GM12878 (cell line): ENCODE data around the gene DNAAF5. TPM values are rescaled to one million over a fixed set of nuclear protein-coding genes. Genes with fewer than 3 reads are reported as not detected.
A peak's percentile ranks its signal among the peaks of the same experiment; 100 is the strongest.

Experiments used
- ATAC-seq: fragments of 200-7000 bp; cut with Tn5 transposase; 3 replicates; pipeline ENCODE4 v1.9.1; 2020; ENCODE audit warnings: mild to moderate bottlenecking, moderate library complexity
- BruUV-seq: library from RNA; stranded (reverse); fragments of 400-500 nt; replicated peaks from 2 replicates; lab custom pipeline; 2021; lab: Mats Ljungman, UMichigan
- CTCF ChIA-PET: fragments of 300-600 bp; sonication (Branson Sonifier 250); formaldehyde crosslinking; extraction: SDS; loops from one replicate; lab custom pipeline; 2021; ENCODE audit warnings: inconsistent platforms; lab: Yijun Ruan, JAX
- POLR2A ChIA-PET: fragments of 350-600 bp; formaldehyde crosslinking; extraction: SDS; loops from one replicate; lab custom pipeline; 2021; ENCODE audit warnings: inconsistent platforms; lab: Charles Lee
- RAD21 ChIA-PET: fragments of 300-600 bp; sonication (Branson Sonifier 250); formaldehyde crosslinking; loops from one replicate; lab custom pipeline; 2023; ENCODE audit warnings: antibody characterized with exemption; ENCODE audit not compliant: unreplicated experiment; lab: Charles Lee
- SMC1A ChIA-PET: fragments of 300-600 bp; sonication (Branson Sonifier 250); formaldehyde crosslinking; loops from one replicate; lab custom pipeline; 2023; ENCODE audit not compliant: unreplicated experiment, uncharacterized antibody; lab: Charles Lee
- DNase-seq: peaks from one replicate; pipeline ENCODE4 v3.0.0-alpha.2; 2011; ENCODE audit warnings: low read depth, low spot score
- FAIRE-seq: peaks from 3 replicates; lab custom pipeline; 2011; peaks lifted over from hg19 to GRCh38; lab: Jason Lieb, UNC
- H2AFZ ChIP-seq: 2 replicates; pipeline ENCODE4 v1.6.0; 2011; ENCODE audit warnings: low read depth, low read length, control low read depth; ENCODE audit not compliant: control insufficient read depth
- H3K27ac ChIP-seq: 2 replicates; pipeline ENCODE4 v1.5.1; 2011; ENCODE audit warnings: control low read depth; ENCODE audit not compliant: control insufficient read depth, insufficient read depth
- H3K27me3 ChIP-seq, 2 experiments: replicated peaks in 1 of 2; 2 replicates each; pipeline versions ENCODE4 v1.6.0 to v1.6.1; 2011; ENCODE audit warnings: low read length in 1 of 2; ENCODE audit not compliant: control insufficient read depth in 2 of 2, insufficient read depth in 2 of 2
- H3K36me3 ChIP-seq, 2 experiments: 2 replicates each; pipeline ENCODE4 v1.5.1; 2011; ENCODE audit warnings: low read length in 1 of 2; ENCODE audit not compliant: control insufficient read depth in 2 of 2, insufficient read depth in 2 of 2
- H3K4me1 ChIP-seq: 2 replicates; pipeline ENCODE4 v1.6.1; 2011; ENCODE audit warnings: mild to moderate bottlenecking, low read length, moderate library complexity, mixed read lengths; ENCODE audit not compliant: control insufficient read depth, insufficient read depth
- H3K4me2 ChIP-seq: 2 replicates; pipeline ENCODE4 v1.6.0; 2011; ENCODE audit warnings: control low read depth; ENCODE audit not compliant: control insufficient read depth, insufficient read depth
- H3K4me3 ChIP-seq: fragments of 200-600 bp; sonication (generic); 2 replicates; pipeline ENCODE4 v1.5.1; 2016
- H3K79me2 ChIP-seq: 2 replicates; pipeline ENCODE4 v1.6.0; 2011; ENCODE audit warnings: low read length; ENCODE audit not compliant: control insufficient read depth, insufficient read depth
- H3K9ac ChIP-seq: 2 replicates; pipeline ENCODE4 v1.8.0; 2011; ENCODE audit warnings: low read length, control low read depth, mixed read lengths; ENCODE audit not compliant: control insufficient read depth, insufficient read depth
- H3K9me3 ChIP-seq: replicated peaks from 3 replicates; pipeline ENCODE4 v1.5.1; 2011; ENCODE audit warnings: mild to moderate bottlenecking, low read length; ENCODE audit not compliant: control insufficient read depth, insufficient read depth
- H4K20me1 ChIP-seq: 2 replicates; pipeline ENCODE4 v1.6.0; 2011; ENCODE audit not compliant: control insufficient read depth, insufficient read depth
- GATAD2B ChIP-seq: fragments of 450-650 bp; conservative IDR thresholded peaks from 2 replicates; pipeline ENCODE4 v1.6.1; 2017; ENCODE audit warnings: low read depth, mild to moderate bottlenecking, moderate library complexity
- IKZF1 ChIP-seq: fragments of 450-650 bp; conservative IDR thresholded peaks from 2 replicates; pipeline ENCODE4 v1.6.1; 2017; ENCODE audit warnings: antibody characterized with exemption, mild to moderate bottlenecking
- MEF2B ChIP-seq: fragments of 450-650 bp; IDR thresholded peaks from 2 replicates; pipeline ENCODE4 v1.6.1; 2018; ENCODE audit warnings: mild to moderate bottlenecking, moderate library complexity; ENCODE audit not compliant: partially characterized antibody, poor library complexity, severe bottlenecking
- SUZ12 ChIP-seq: fragments of 200-600 bp; sonication (generic); IDR thresholded peaks from one replicate; pipeline ENCODE4 v1.6.1; 2018; ENCODE audit warnings: antibody characterized with exemption, mild to moderate bottlenecking; ENCODE audit not compliant: unreplicated experiment
- WGBS: methylation state at CpG from one replicate; pipeline ENCODE4 v1.1.6; 2016; ENCODE audit warnings: low lambda C conversion rate; ENCODE audit not compliant: insufficient replicate concordance, insufficient coverage; ENCODE audit errors: missing lambda C conversion rate; 5-methylcytosine and 5-hydroxymethylcytosine counted together
- in situ Hi-C: fragments of 300-500 bp; cut with MboI; formaldehyde crosslinking; loops from 9 replicates; pipeline ENCODE4 v1.14.3; 2018; ENCODE audit warnings: mixed read lengths
- intact Hi-C: fragments of 100-400 bp; cut with micrococcal nuclease; formaldehyde crosslinking; loops from one replicate; pipeline ENCODE4 v1.14.2; 2022; ENCODE audit not compliant: unreplicated experiment
- polyA plus RNA-seq, 11 experiments: library from polyadenylated mRNA; depleted of rRNA in 4 of 11; unstranded in 6 of 11; stranded (reverse) in 5 of 11; fragments of >200 nt; fragmentation: Nextera tagmentation in 4 of 11; fragmentation: Illumina TruSeq in 1 of 11; extraction: Ambion mirVana in 4 of 11; extraction: Trizol in 1 of 11; gene quantifications; 1 replicate in 1 of 11; 2 replicates in 10 of 11; pipeline versions ENCODE4 v1.2.1 to v1.2.3, GENCODE V29; 2011 to 2016; ENCODE audit warnings: inconsistent platforms in 2 of 11, missing spikeins in 2 of 11, low read depth in 1 of 11
- total RNA-seq, 4 experiments: library from RNA; depleted of rRNA in 3 of 4; stranded (reverse); fragments of >200 nt in 3 of 4; fragmentation: Illumina TruSeq in 1 of 4; extraction: Trizol in 1 of 4; gene quantifications; 2 replicates each; pipeline versions ENCODE4 v1.2.1 to v1.2.3, GENCODE V29; 2013 to 2021

The DNAAF5 gene
- total and polyA plus RNA-seq, 10 of the 15 experiments (the other 5 are each of a cell fraction or from before 2014, with no cell fraction given), result 1.8 to 38.3 (median 9.2) TPM

GRCh38 chr7:727806-728460 is 1.4 kb downstream of the DNAAF5 start:
- H4K20me1 ChIP-seq, result no peaks in the 10 kb centered on the region
- POLR2A ChIA-PET, result no interaction called here
- no peaks in the 10 kb centered on the region for H3K27me3 ChIP-seq
- H2AFZ ChIP-seq, result peak overlapping the region; percentile 50
- WGBS, result 43% methylated on average over 18 of the region's 21 CpGs
- no peaks in the 10 kb centered on the region; a peak in 2 of 4 replicates for H3K36me3 ChIP-seq
- peak overlapping the region; percentile 51 for H3K27ac ChIP-seq
- peak overlapping the region; percentile 65 for H3K9ac ChIP-seq
- TF ChIP-seq IKZF1, result peak; percentile 34; the same call in 1 of the 2 replicates
- no peak for TF ChIP-seq GATAD2B
- SMC1A ChIA-PET, result no interaction called here
- peaks cover 2% of the 10 kb centered on the region; the same call in 2 of the 3 replicates for H3K9me3 ChIP-seq
- no peak for FAIRE-seq
- CTCF ChIA-PET, result no interaction called here
- intact Hi-C loops (loop anchor here (2.0 kb wide), 1 partner anchor 125 kb away; no protein-coding TSS in a partner anchor), in situ Hi-C loops (no loop called here)
- peak overlapping the region; percentile 68 for H3K4me3 ChIP-seq
- H3K4me2 ChIP-seq, result peak overlapping the region; percentile 87
- ATAC-seq, result no peak
- H3K4me1 ChIP-seq, result peaks cover 14% of the 10 kb centered on the region
- no peak for DNase-seq
- RAD21 ChIA-PET, result interaction anchor here (1.0 to 1.5 kb wide), 3 partner anchors 124 to 406 kb away, joined by 3 to 4 read pairs (median 3); partner anchors contain the start of gene GET4
- no TSS peak for BruUV-seq
- H3K79me2 ChIP-seq, result peaks cover 26% of the 10 kb centered on the region

- ChIA-PET SMC1A (no interaction called here), RAD21 (interaction anchor here (1.0 to 1.5 kb wide), 3 partner anchors 124 to 407 kb away, joined by 3 to 4 read pairs (median 3); partner anchors contain the start of gene GET4), POLR2A (no interaction called here), CTCF (no interaction called here)
- Histone ChIP-seq H3K4me1 (peaks cover 14% of the 10 kb centered on the region), H3K27me3 (no peaks in the 10 kb centered on the region), H3K4me3 (peak overlapping the region; percentile 68; the same call in 1 of the 2 replicates), H4K20me1 (no peaks in the 10 kb centered on the region), H3K36me3 (no peaks in the 10 kb centered on the region; a peak in 2 of 4 replicates), H2AFZ (no peak overlapping the region), H3K4me2 (peak overlapping the region; percentile 87), H3K9ac (no peak overlapping the region), H3K9me3 (peaks cover 2% of the 10 kb centered on the region; the same call in 2 of the 3 replicates), H3K79me2 (peaks cover 26% of the 10 kb centered on the region), H3K27ac (no peak overlapping the region; the same call in 1 of the 2 replicates)
- WGBS, result 97% methylated on average over 9 of the region's 9 CpGs
- TF ChIP-seq MEF2B (no peak), SUZ12 (no peak)
- TSS peak; percentile 57 for BruUV-seq
- DNase-seq, result no peak
- in situ Hi-C loops, result no loop called here
- intact Hi-C loops, result no loop called here
- ATAC-seq, result no peak
- FAIRE-seq, result no peak
These were observed 2.1 kb downstream of the DNAAF5 start for GRCh38 chr7:728602-729001.
